Endodermal cell (in vitro differentiated cells): ENCODE data around the gene ZNF354C. TPM values are rescaled to one million over a fixed set of nuclear protein-coding genes. Genes with fewer than 3 reads are reported as not detected.
A peak's percentile ranks its signal among the peaks of the same experiment; 100 is the strongest.

ENCODE experiments used
- DNase-seq: peaks from one replicate; pipeline ENCODE4 v3.0.0-alpha.2; 2017
- H3K27ac ChIP-seq: 2 replicates; pipeline ENCODE4 v1.5.1; 2013; ENCODE audit warnings: mild to moderate bottlenecking, low read depth, low read length, moderate library complexity
- H3K27me3 ChIP-seq: 2 replicates; pipeline ENCODE4 v1.6.1; 2013; ENCODE audit warnings: mild to moderate bottlenecking, low read length, moderate library complexity; ENCODE audit not compliant: insufficient read depth, control insufficient read depth, poor library complexity, severe bottlenecking
- H3K36me3 ChIP-seq: 2 replicates; pipeline ENCODE4 v1.7.0; 2013; ENCODE audit warnings: mild to moderate bottlenecking, low read length, moderate library complexity; ENCODE audit not compliant: control insufficient read depth, insufficient read depth
- H3K4me1 ChIP-seq: one replicate; pipeline ENCODE4 v1.7.0; 2013; ENCODE audit warnings: low read length; ENCODE audit not compliant: control insufficient read depth, insufficient read depth
- H3K4me3 ChIP-seq: 2 replicates; pipeline ENCODE4 v1.5.1; 2013; ENCODE audit warnings: mild to moderate bottlenecking, low read length, moderate library complexity
- H3K9ac ChIP-seq: 2 replicates; pipeline ENCODE4 v1.6.1; 2013; ENCODE audit warnings: mild to moderate bottlenecking, low read length, moderate library complexity; ENCODE audit not compliant: poor library complexity, severe bottlenecking; ENCODE audit errors: extremely low read depth
- H3K9me3 ChIP-seq: 2 replicates; pipeline ENCODE4 v1.6.1; 2013; ENCODE audit warnings: mild to moderate bottlenecking, low read length, moderate library complexity; ENCODE audit not compliant: control insufficient read depth
- H3K27ac Mint-ChIP-seq: 2 replicates; pipeline ENCODE4 v1.8.0; 2020; ENCODE audit warnings: mixed read lengths
- H3K27me3 Mint-ChIP-seq: 2 replicates; pipeline ENCODE4 v1.8.0; 2021; ENCODE audit warnings: mild to moderate bottlenecking, mixed read lengths; ENCODE audit not compliant: insufficient read depth
- H3K36me3 Mint-ChIP-seq: 2 replicates; pipeline ENCODE4 v1.8.0; 2020; ENCODE audit warnings: low read depth, mixed read lengths
- H3K4me1 Mint-ChIP-seq: 2 replicates; pipeline ENCODE4 v1.8.0; 2020; ENCODE audit warnings: mixed read lengths
- H3K4me3 Mint-ChIP-seq: 2 replicates; pipeline ENCODE4 v1.8.0; 2020; ENCODE audit warnings: mild to moderate bottlenecking, moderate library complexity, mixed read lengths
- H3K9me3 Mint-ChIP-seq: 2 replicates; pipeline ENCODE4 v1.8.0; 2020; ENCODE audit warnings: mild to moderate bottlenecking, mixed read lengths
- WGBS, 2 experiments: methylation state at CpG; one replicate each; pipeline versions ENCODE4 v1.1.5 to v1.1.7; 2013; ENCODE audit warnings: missing lambda C conversion rate in 2 of 2, mixed read lengths in 1 of 2; ENCODE audit not compliant: insufficient coverage in 1 of 2, insufficient read length in 1 of 2; 5-methylcytosine and 5-hydroxymethylcytosine counted together
- total RNA-seq, 2 donors: library from RNA; stranded (reverse); fragmentation: NEBNext Ultra II Directional in 1 of 2; extraction: Animal tissue kit (Norgen Biotek cat#: 25700) in 1 of 2; gene quantifications; 2 replicates in 1 of 2; 3 replicates in 1 of 2; pipeline ENCODE4 v1.2.1, GENCODE V29; 2021
- TF ChIP-seq, protein P1 (sequence below): fragments of 200-600 bp; sonication (generic); conservative IDR thresholded peaks from 2 replicates; pipeline ENCODE4 v1.5.0; 2021; ENCODE audit warnings: antibody characterized with exemption, mild to moderate bottlenecking

Gene ZNF354C
- total RNA-seq, 2 donors from 2014 or later: 3.4 to 4.8 TPM

GRCh38 chr5:179113143-179113530, 53.0 kb downstream of the ZNF354C start:
- Histone ChIP-seq H3K36me3 (no peaks in the 10 kb centered on the region), H3K27me3 (no peaks in the 10 kb centered on the region), H3K9me3 (peaks cover 19% of the 10 kb centered on the region), H3K9ac (no peak overlapping the region), H3K27ac (no peak overlapping the region), H3K4me3 (no peak overlapping the region), H3K4me1 (no peaks in the 10 kb centered on the region)
- DNase-seq: peak; percentile 8
- H3K27me3 Mint-ChIP-seq: peaks cover 2% of the 10 kb centered on the region
- no peak overlapping the region for H3K27ac Mint-ChIP-seq
- TF ChIP-seq, protein P1, sequence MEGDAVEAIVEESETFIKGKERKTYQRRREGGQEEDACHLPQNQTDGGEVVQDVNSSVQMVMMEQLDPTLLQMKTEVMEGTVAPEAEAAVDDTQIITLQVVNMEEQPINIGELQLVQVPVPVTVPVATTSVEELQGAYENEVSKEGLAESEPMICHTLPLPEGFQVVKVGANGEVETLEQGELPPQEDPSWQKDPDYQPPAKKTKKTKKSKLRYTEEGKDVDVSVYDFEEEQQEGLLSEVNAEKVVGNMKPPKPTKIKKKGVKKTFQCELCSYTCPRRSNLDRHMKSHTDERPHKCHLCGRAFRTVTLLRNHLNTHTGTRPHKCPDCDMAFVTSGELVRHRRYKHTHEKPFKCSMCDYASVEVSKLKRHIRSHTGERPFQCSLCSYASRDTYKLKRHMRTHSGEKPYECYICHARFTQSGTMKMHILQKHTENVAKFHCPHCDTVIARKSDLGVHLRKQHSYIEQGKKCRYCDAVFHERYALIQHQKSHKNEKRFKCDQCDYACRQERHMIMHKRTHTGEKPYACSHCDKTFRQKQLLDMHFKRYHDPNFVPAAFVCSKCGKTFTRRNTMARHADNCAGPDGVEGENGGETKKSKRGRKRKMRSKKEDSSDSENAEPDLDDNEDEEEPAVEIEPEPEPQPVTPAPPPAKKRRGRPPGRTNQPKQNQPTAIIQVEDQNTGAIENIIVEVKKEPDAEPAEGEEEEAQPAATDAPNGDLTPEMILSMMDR: no peak
- H3K4me1 Mint-ChIP-seq: no peaks in the 10 kb centered on the region
- no peaks in the 10 kb centered on the region for H3K36me3 Mint-ChIP-seq
- WGBS, 2 experiments: 88 to 90% methylated on average over 6 to 13 of the region's 13 CpGs
- no peak overlapping the region for H3K4me3 Mint-ChIP-seq
- peaks cover 68% of the 10 kb centered on the region for H3K9me3 Mint-ChIP-seq

DNA sequence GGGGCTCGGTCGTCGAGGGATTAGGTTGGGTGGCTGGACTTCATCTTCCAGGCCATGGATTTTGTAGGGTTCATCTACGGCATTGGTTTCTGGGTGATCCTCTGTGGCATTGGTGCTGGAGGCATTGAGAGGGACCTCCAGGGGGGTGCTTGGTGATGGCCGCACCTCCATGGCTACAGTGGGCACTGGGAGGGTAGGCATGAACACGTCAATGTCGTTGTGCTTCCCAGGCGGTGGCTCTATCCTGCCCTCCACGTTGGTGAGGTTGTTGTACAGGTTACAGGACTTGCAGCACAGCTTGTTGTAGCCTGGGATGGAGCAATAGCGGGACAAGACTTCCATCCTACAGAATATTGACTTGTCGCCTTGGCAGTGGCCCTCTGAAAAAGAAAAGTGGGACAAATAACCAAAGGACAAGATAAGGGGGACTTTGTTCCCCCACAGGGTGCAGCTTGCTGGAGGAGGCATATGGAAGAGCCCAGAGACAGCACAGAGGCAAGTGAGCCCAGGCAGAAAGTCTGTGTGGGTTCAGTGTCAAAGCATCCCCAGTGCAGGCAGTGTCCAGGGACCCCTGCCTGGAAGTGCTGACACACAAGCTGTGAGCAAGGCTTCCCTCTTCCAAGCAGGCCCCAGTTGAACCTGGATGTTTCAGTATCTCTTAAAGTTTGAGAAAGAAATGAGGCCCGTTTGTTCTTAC, 53.9 kb downstream of the ZNF354C start:
- H3K4me1 Mint-ChIP-seq: no peaks in the 10 kb centered on the region
- peaks cover 62% of the 10 kb centered on the region for H3K9me3 Mint-ChIP-seq
- H3K27me3 ChIP-seq: no peaks in the 10 kb centered on the region
- 71 to 79% methylated on average over 4 to 12 of the region's 12 CpGs for WGBS, 2 experiments
- H3K36me3 Mint-ChIP-seq: no peaks in the 10 kb centered on the region
- no peaks in the 10 kb centered on the region for H3K4me1 ChIP-seq
- no peaks in the 10 kb centered on the region for H3K36me3 ChIP-seq
- peaks cover 19% of the 10 kb centered on the region for H3K9me3 ChIP-seq
- no peak overlapping the region for H3K4me3 Mint-ChIP-seq
- peaks cover 2% of the 10 kb centered on the region for H3K27me3 Mint-ChIP-seq
- no peak overlapping the region for H3K27ac Mint-ChIP-seq
- TF ChIP-seq, protein P1: no peak
- no peak overlapping the region for H3K9ac ChIP-seq
- H3K27ac ChIP-seq: no peak overlapping the region
- no peak overlapping the region for H3K4me3 ChIP-seq
- peak; percentile 14 for DNase-seq

DNA sequence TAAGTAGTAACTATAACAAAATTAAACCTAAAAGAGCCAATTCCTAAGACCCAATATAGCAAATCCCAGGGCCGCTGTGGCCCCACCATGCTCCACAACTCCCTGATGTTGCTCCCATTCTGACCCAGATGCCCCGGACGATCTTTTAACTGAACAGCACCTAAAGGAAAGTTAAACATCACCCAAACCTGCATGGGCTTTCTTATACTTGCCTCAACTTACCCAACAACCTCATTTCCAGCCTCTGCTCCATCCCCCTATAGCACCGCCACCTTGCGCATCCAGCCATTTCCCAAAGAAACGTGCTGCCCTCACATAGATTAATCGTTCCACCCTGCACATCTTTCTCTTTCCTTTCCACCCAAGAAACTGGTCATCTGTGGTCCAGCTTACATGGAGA, 54.6 kb downstream of the ZNF354C start:
- H3K27ac Mint-ChIP-seq: no peak overlapping the region
- H3K9me3 ChIP-seq: peaks cover 19% of the 10 kb centered on the region
- TF ChIP-seq, protein P1: no peak
- no peaks in the 10 kb centered on the region for H3K4me1 Mint-ChIP-seq
- WGBS, 2 experiments: 91 to 96% methylated on average over 4 to 7 of the region's 7 CpGs
- H3K36me3 ChIP-seq: no peaks in the 10 kb centered on the region
- no peak overlapping the region for H3K9ac ChIP-seq
- H3K9me3 Mint-ChIP-seq: peaks cover 57% of the 10 kb centered on the region
- H3K27ac ChIP-seq: no peak overlapping the region
- peaks cover 2% of the 10 kb centered on the region for H3K27me3 Mint-ChIP-seq
- H3K4me3 ChIP-seq: no peak overlapping the region
- H3K27me3 ChIP-seq: no peaks in the 10 kb centered on the region
- peak; percentile 9 for DNase-seq
- no peak overlapping the region for H3K4me3 Mint-ChIP-seq
- no peaks in the 10 kb centered on the region for H3K4me1 ChIP-seq
- H3K36me3 Mint-ChIP-seq: no peaks in the 10 kb centered on the region
